Neuronal stem cell (in vitro differentiated cells): Measurements from ENCODE around the gene TEX28.
A peak's percentile ranks its signal among the peaks of the same experiment; 100 is the strongest.
"Not testable (repeated sequence)": the region's sequence is repeated elsewhere in the genome, so short reads cannot be mapped to it uniquely, and the experiment has no call there.

Experiments used
- DNase-seq: peaks from one replicate; pipeline ENCODE4 v3.0.0-alpha.2; 2013; ENCODE audit warnings: low spot score
- H2AFZ ChIP-seq: one replicate; pipeline ENCODE4 v1.6.1; 2013; ENCODE audit warnings: mild to moderate bottlenecking, low read length, inconsistent platforms
- H2AK5ac ChIP-seq: 2 replicates; pipeline ENCODE4 v1.6.1; 2013; ENCODE audit warnings: low read depth, mild to moderate bottlenecking, inconsistent platforms, low read length, moderate library complexity, mixed read lengths
- H2BK120ac ChIP-seq: 2 replicates; pipeline ENCODE4 v1.6.1; 2013; ENCODE audit warnings: low read depth, mild to moderate bottlenecking, inconsistent platforms, low read length, moderate library complexity, mixed read lengths
- H2BK12ac ChIP-seq: one replicate; pipeline ENCODE4 v1.6.1; 2013; ENCODE audit warnings: low read length, inconsistent platforms
- H2BK15ac ChIP-seq: 2 replicates; pipeline ENCODE4 v1.6.1; 2013; ENCODE audit warnings: mild to moderate bottlenecking, low read length, inconsistent platforms, mixed read lengths
- H2BK5ac ChIP-seq: one replicate; pipeline ENCODE4 v1.6.1; 2013; ENCODE audit warnings: inconsistent platforms, mild to moderate bottlenecking, low read length, moderate library complexity
- H3K14ac ChIP-seq: one replicate; pipeline ENCODE4 v1.6.1; 2013; ENCODE audit warnings: low read length, inconsistent platforms
- H3K18ac ChIP-seq: 2 replicates; pipeline ENCODE4 v1.6.1; 2013; ENCODE audit warnings: low read length, inconsistent platforms
- H3K23ac ChIP-seq: 2 replicates; pipeline ENCODE4 v1.6.1; 2013; ENCODE audit warnings: low read depth, mild to moderate bottlenecking, mixed read lengths, low read length, inconsistent platforms; ENCODE audit not compliant: poor library complexity
- H3K27ac ChIP-seq: replicated peaks from 3 replicates; pipeline ENCODE4 v1.5.1; 2013; ENCODE audit warnings: low read length, inconsistent platforms
- H3K27me3 ChIP-seq, 3 experiments: 2 replicates each; pipeline ENCODE4 v1.6.1; 2013; ENCODE audit warnings: low read length in 3 of 3, mild to moderate bottlenecking in 2 of 3, inconsistent platforms in 1 of 3, low read depth in 1 of 3, mixed read lengths in 1 of 3, moderate library complexity in 1 of 3; ENCODE audit not compliant: control insufficient read depth in 3 of 3, insufficient read depth in 3 of 3
- H3K36me3 ChIP-seq, 2 donors: replicated peaks in 1 of 2; 2 replicates each; pipeline ENCODE4 v1.6.1; 2013; ENCODE audit warnings: low read length in 2 of 2; ENCODE audit not compliant: control insufficient read depth in 2 of 2, insufficient read depth in 2 of 2
- H3K4ac ChIP-seq: 2 replicates; pipeline ENCODE4 v1.6.1; 2013; ENCODE audit warnings: inconsistent platforms, mild to moderate bottlenecking, low read length, moderate library complexity
- H3K4me1 ChIP-seq, 2 donors: 1 replicate in 1 of 2; 2 replicates in 1 of 2; pipeline ENCODE4 v1.6.1; 2013; ENCODE audit warnings: low read length in 2 of 2, low read depth in 1 of 2; ENCODE audit not compliant: control insufficient read depth in 2 of 2, insufficient read depth in 1 of 2
- H3K4me2 ChIP-seq: one replicate; pipeline ENCODE4 v1.6.1; 2013; ENCODE audit warnings: mild to moderate bottlenecking, low read length, inconsistent platforms; ENCODE audit not compliant: insufficient read depth, poor library complexity, severe bottlenecking
- H3K4me3 ChIP-seq, 2 donors: 2 replicates each; pipeline ENCODE4 v1.5.1; 2013; ENCODE audit warnings: low read length in 2 of 2, mild to moderate bottlenecking in 2 of 2, inconsistent platforms in 1 of 2, moderate library complexity in 1 of 2
- H3K79me1 ChIP-seq: one replicate; pipeline ENCODE4 v1.6.1; 2013; ENCODE audit warnings: low read depth, mild to moderate bottlenecking, inconsistent platforms, low read length, moderate library complexity
- H3K9ac ChIP-seq: one replicate; pipeline ENCODE4 v1.6.1; 2013; ENCODE audit warnings: mild to moderate bottlenecking, low read depth, low read length, inconsistent platforms; ENCODE audit not compliant: poor library complexity
- H3K9me3 ChIP-seq, 2 donors: replicated peaks in 1 of 2; 2 replicates each; pipeline versions ENCODE3 to v1.6.1; 2013; ENCODE audit warnings: low read length in 2 of 2, mild to moderate bottlenecking in 2 of 2, inconsistent platforms in 1 of 2, low read depth in 1 of 2, mixed read lengths in 1 of 2, moderate library complexity in 1 of 2; ENCODE audit not compliant: control insufficient read depth in 2 of 2, insufficient read depth in 1 of 2
- H4K8ac ChIP-seq: one replicate; pipeline ENCODE4 v1.6.1; 2013; ENCODE audit warnings: low read depth, mild to moderate bottlenecking, inconsistent platforms, low read length, moderate library complexity
- H4K91ac ChIP-seq: one replicate; pipeline ENCODE4 v1.6.1; 2013; ENCODE audit warnings: low read length, low read depth, mild to moderate bottlenecking, inconsistent platforms; ENCODE audit not compliant: poor library complexity
- WGBS, 2 donors: extraction: QIAGEN DNeasy Blood & Tissue Kit; methylation state at CpG; one replicate each; pipeline ENCODE4 v1.1.7; 2013; ENCODE audit warnings: missing lambda C conversion rate in 2 of 2, mixed read lengths in 1 of 2; ENCODE audit not compliant: insufficient read length in 2 of 2, insufficient replicate concordance in 1 of 2; ENCODE audit errors: extremely low coverage in 2 of 2; 5-methylcytosine and 5-hydroxymethylcytosine counted together

The TEX28 gene

DNA sequence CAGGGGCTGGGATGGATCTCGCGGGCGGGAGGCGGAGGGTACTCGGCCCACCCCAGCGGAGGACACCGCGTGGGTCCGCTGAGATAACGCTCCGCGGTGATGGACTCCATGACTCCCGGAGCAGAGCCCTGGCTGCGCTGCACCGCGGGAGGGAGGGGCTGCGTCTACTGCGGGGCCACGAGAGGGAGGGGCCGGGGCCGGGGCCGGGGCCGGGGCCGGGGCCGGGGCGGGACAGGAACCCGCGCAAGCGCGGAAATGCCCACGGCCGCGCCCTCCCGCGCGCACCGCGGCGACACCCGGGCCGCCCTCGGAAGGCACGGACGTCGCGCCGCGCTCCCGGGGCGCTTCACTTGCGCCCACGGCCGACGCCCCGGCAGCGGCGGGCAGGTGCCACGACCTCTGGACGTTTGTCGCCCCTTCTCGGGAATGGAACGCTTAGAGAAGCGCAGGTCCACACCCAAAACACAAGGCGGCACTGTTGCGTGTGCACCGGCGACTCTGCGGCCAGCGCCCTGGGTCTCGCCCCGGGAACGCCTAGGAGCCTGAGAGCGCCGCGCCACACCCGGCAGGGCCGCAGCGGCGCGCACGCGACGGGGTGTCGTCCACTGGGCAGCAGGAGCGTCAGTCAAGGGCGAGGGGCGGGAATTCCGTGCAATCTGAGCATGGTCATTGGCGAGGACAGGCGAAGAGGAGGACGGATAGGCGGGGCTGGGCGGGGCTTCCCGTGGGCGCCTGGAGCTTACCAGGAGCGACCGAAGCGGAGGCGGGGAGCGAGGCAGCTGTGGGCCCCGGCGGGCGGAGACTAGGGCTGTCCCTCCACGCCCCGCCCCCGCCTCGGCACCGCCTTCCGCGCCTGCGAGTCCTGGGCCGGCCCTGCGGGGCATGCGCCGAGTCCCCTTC is 46.7 kb upstream of the TEX28 start:
- not testable (repeated sequence) for H2AFZ ChIP-seq, H2BK120ac ChIP-seq, H2AK5ac ChIP-seq, H2BK12ac ChIP-seq, H3K4me1 ChIP-seq, DNase-seq, H3K9me3 ChIP-seq, H4K8ac ChIP-seq, H3K27me3 ChIP-seq, H3K79me1 ChIP-seq, H3K18ac ChIP-seq, H3K14ac ChIP-seq, H2BK15ac ChIP-seq, H3K36me3 ChIP-seq, H3K23ac ChIP-seq, H3K27ac ChIP-seq, H2BK5ac ChIP-seq, H3K9ac ChIP-seq, H3K4ac ChIP-seq, H4K91ac ChIP-seq
- peak overlapping the region in 1 of 2 donors; percentile 36 for H3K4me3 ChIP-seq
- peak overlapping the region; percentile 18 for H3K4me2 ChIP-seq
- WGBS, 2 donors, result no CpG with 5 or more reads among the region's 115 CpGs

DNA sequence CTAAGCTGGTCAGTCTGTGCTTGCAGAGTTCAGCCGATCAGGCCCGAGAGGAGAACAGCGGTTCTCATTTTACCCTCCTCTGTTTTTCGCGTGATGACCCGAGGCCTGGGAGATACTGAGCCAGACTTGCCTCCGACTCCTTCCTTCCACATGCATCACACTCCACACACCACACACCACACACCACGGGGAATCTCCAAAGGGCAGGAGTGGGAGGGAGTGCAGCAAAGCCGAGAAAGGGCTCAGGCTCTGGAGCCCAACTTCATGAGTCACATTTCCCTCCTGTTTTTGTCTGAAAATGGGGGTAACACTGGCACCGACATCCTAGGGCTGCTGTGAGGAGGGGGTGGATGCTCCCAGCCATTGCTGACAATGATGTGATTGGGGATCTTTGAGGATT is 39.6 kb upstream of the TEX28 start:
- no peaks in the 10 kb centered on the region for H3K4me1 ChIP-seq
- whole genome bisulfite sequencing, 2 donors, result no CpG with 5 or more reads among the region's 10 CpGs
- no peak overlapping the region for H3K14ac ChIP-seq
- no peak overlapping the region for H2BK15ac ChIP-seq
- no peak for DNase-seq
- H4K8ac ChIP-seq, result no peak overlapping the region
- no peak overlapping the region for H3K4ac ChIP-seq
- no peak overlapping the region for H2AFZ ChIP-seq
- no peak overlapping the region for H3K4me3 ChIP-seq
- H3K9me3 ChIP-seq, result no peaks in the 10 kb centered on the region
- H2BK5ac ChIP-seq, result no peak overlapping the region
- no peak overlapping the region for H4K91ac ChIP-seq
- peaks cover 0 to 48% (median 0%) of the 10 kb centered on the region in 3 experiments for H3K27me3 ChIP-seq
- no peak overlapping the region for H2BK120ac ChIP-seq
- no peak overlapping the region for H2AK5ac ChIP-seq
- no peak overlapping the region for H3K9ac ChIP-seq
- H3K27ac ChIP-seq, result no peak overlapping the region
- H3K4me2 ChIP-seq, result no peak overlapping the region
- no peak overlapping the region for H3K23ac ChIP-seq
- no peak overlapping the region for H2BK12ac ChIP-seq
- no peak overlapping the region for H3K18ac ChIP-seq
- no peaks in the 10 kb centered on the region for H3K79me1 ChIP-seq
- H3K36me3 ChIP-seq, result no peaks in the 10 kb centered on the region

DNA sequence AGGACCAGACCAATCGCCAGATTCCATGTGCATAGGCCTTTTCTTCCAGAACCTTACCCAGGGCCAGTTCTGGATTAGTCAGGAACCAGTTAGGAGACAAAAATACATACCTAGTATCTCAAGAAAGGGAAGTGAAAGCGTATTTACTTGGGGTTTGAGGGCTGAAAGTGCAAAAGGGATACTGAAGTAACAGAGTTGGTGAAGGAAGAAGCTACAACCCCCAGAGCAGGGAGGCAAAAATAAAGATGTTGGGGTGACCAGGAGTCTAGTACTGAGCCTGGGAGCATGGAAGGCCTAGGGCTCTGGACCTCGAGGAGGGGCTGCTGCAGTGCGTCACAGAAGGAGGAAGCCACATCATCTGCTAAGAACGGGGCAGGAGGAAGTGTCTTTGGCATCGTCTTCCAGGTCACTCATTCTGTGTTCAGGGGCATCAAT is 38.9 kb upstream of the TEX28 start:
- no peak overlapping the region for H2BK5ac ChIP-seq
- peaks cover 0 to 54% (median 0%) of the 10 kb centered on the region in 3 experiments for H3K27me3 ChIP-seq
- no peak overlapping the region for H4K91ac ChIP-seq
- WGBS, 2 donors, result no CpG with 5 or more reads among the region's 6 CpGs
- H4K8ac ChIP-seq, result no peak overlapping the region
- H3K18ac ChIP-seq, result no peak overlapping the region
- no peak for DNase-seq
- H3K27ac ChIP-seq, result no peak overlapping the region
- H3K9me3 ChIP-seq, result no peaks in the 10 kb centered on the region
- no peak overlapping the region for H3K14ac ChIP-seq
- peaks cover 3 to 6% of the 10 kb centered on the region in 2 donors for H3K4me1 ChIP-seq
- no peak overlapping the region for H3K4ac ChIP-seq
- no peak overlapping the region for H3K4me3 ChIP-seq
- H3K4me2 ChIP-seq, result no peak overlapping the region
- no peaks in the 10 kb centered on the region for H3K36me3 ChIP-seq
- no peaks in the 10 kb centered on the region for H3K79me1 ChIP-seq
- H2AK5ac ChIP-seq, result no peak overlapping the region
- H2AFZ ChIP-seq, result no peak overlapping the region
- H2BK120ac ChIP-seq, result no peak overlapping the region
- no peak overlapping the region for H3K9ac ChIP-seq
- no peak overlapping the region for H2BK15ac ChIP-seq
- no peak overlapping the region for H2BK12ac ChIP-seq
- H3K23ac ChIP-seq, result no peak overlapping the region

DNA sequence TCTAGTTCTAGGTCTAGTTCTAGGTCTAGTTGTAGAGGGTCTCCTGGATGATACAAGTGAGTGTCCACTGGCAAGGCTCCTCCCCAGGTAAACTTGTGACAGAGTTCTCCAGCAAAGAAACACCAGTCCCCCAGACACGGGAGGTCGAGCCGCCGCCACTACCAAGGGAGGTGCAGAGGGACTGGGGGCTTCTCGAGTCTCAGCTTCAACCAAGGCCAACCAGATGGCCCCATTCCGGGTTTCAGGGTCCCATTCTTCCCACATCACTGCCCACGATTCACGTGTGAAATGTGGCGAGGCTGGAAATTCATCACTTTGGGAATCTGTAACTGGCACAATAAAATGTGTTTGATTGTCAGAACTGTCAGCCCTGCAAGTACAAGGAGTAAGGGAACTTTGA is 38.2 kb upstream of the TEX28 start:
- Histone ChIP-seq H3K27ac (no peak overlapping the region), H3K79me1 (no peaks in the 10 kb centered on the region), H2AFZ (no peak overlapping the region), H3K4me3 (no peak overlapping the region), H3K36me3 (no peaks in the 10 kb centered on the region), H4K91ac (no peak overlapping the region), H3K27me3 (peaks cover 0 to 59% (median 0%) of the 10 kb centered on the region in 3 experiments), H3K23ac (no peak overlapping the region), H2BK5ac (no peak overlapping the region), H3K4me2 (no peak overlapping the region), H3K14ac (no peak overlapping the region), H2AK5ac (no peak overlapping the region), H2BK15ac (no peak overlapping the region), H2BK120ac (no peak overlapping the region), H3K4ac (no peak overlapping the region), H4K8ac (no peak overlapping the region), H2BK12ac (no peak overlapping the region), H3K4me1 (peaks cover 4 to 7% of the 10 kb centered on the region in 2 donors), H3K18ac (no peak overlapping the region), H3K9me3 (no peaks in the 10 kb centered on the region), H3K9ac (no peak overlapping the region)
- no peak for DNase-seq
- no CpG with 5 or more reads among the region's 9 CpGs for WGBS, 2 donors
